K562 (cell line): ENCODE data around the gene CERS4. TPM values are rescaled to one million over a fixed set of nuclear protein-coding genes. Genes with fewer than 3 reads are reported as not detected.

ENCODE experiments used
- ATAC-seq: fragments of 200-7000 bp; cut with Tn5 transposase; 3 replicates; pipeline ENCODE4 v1.9.1; 2020; ENCODE audit warnings: moderate library complexity
- BruUV-seq: library from RNA; stranded (reverse); fragments of 400-500 nt; replicated peaks from 2 replicates; lab custom pipeline; 2021; lab: Mats Ljungman, UMichigan
- CTCF ChIA-PET: fragments of 300-600 bp; formaldehyde crosslinking; extraction: SDS; loops from one replicate; lab custom pipeline; 2021; ENCODE audit warnings: low intra/inter-chr PET ratio; lab: Yijun Ruan, JAX
- POLR2A ChIA-PET: fragments of 300-600, 350-650 bp; sonication (Branson Sonifier 250); formaldehyde crosslinking; extraction: SDS; loops from one replicate; lab custom pipeline; 2021; ENCODE audit warnings: antibody characterized with exemption, inconsistent platforms; lab: Yijun Ruan, JAX
- DNase-seq, 4 experiments: peaks; one replicate each; pipeline versions ENCODE4 v3.0.0 to v3.0.0-alpha.2; 2011 to 2018; ENCODE audit warnings: low spot score in 3 of 4, mixed read lengths in 3 of 4; ENCODE audit errors: extremely low read depth in 1 of 4
- FAIRE-seq: peaks from 2 replicates; lab custom pipeline; 2011; peaks lifted over from hg19 to GRCh38; lab: Jason Lieb, UNC
- H2AFZ ChIP-seq: 2 replicates; pipeline ENCODE4 v1.6.0; 2011; ENCODE audit warnings: low read depth, low read length, control low read depth, inconsistent platforms
- H3K27ac ChIP-seq: fragments of 200-600 bp; 3 replicates; pipeline ENCODE4 v1.8.0; 2011; ENCODE audit warnings: low read depth, mild to moderate bottlenecking, control low read depth, inconsistent platforms, low read length, moderate library complexity, mixed read lengths; ENCODE audit errors: extremely low read depth
- H3K27me3 ChIP-seq, 2 experiments: fragments of 300-600 bp in 1 of 2; 2 replicates in 1 of 2; 3 replicates in 1 of 2; pipeline versions ENCODE4 v1.6.0 to v1.8.0; 2011; ENCODE audit warnings: inconsistent platforms in 2 of 2, low read length in 2 of 2, mild to moderate bottlenecking in 1 of 2, mixed read lengths in 1 of 2, moderate library complexity in 1 of 2; ENCODE audit not compliant: control insufficient read depth in 2 of 2, insufficient read depth in 2 of 2
- H3K36me3 ChIP-seq: fragments of 300-600 bp; 3 replicates; pipeline ENCODE4 v1.8.0; 2011; ENCODE audit warnings: mild to moderate bottlenecking, low read length, inconsistent platforms; ENCODE audit not compliant: control insufficient read depth, insufficient read depth
- H3K4me1 ChIP-seq, 2 experiments: fragments of 200-600 bp in 1 of 2; replicated peaks in 1 of 2; 2 replicates in 1 of 2; 3 replicates in 1 of 2; pipeline versions ENCODE4 v1.5.1 to v1.8.0; 2011; ENCODE audit warnings: inconsistent platforms in 2 of 2, low read length in 2 of 2, mild to moderate bottlenecking in 1 of 2, mixed read lengths in 1 of 2, moderate library complexity in 1 of 2; ENCODE audit not compliant: control insufficient read depth in 2 of 2, insufficient read depth in 2 of 2
- H3K4me2 ChIP-seq: 2 replicates; pipeline ENCODE4 v1.6.1; 2011; ENCODE audit warnings: low read length, control low read depth, inconsistent platforms, mixed read lengths; ENCODE audit not compliant: insufficient read depth
- H3K4me3 ChIP-seq: fragments of 200-600 bp; sonication (generic), shearing (Covaris generic); 2 replicates; pipeline ENCODE4 v1.5.1; 2016; ENCODE audit warnings: control low read depth, inconsistent platforms
- H3K79me2 ChIP-seq: fragments of 200-600 bp; 3 replicates; pipeline ENCODE4 v1.8.0; 2011; ENCODE audit warnings: low read length, inconsistent platforms; ENCODE audit not compliant: control insufficient read depth, insufficient read depth
- H3K9ac ChIP-seq, 2 experiments: 2 replicates each; pipeline versions ENCODE4 v1.6.0 to v1.6.1; 2011; ENCODE audit warnings: low read depth in 2 of 2, low read length in 2 of 2, control low read depth in 1 of 2, inconsistent platforms in 1 of 2, mild to moderate bottlenecking in 1 of 2, mixed read lengths in 1 of 2; ENCODE audit not compliant: insufficient read depth in 1 of 2
- H3K9me1 ChIP-seq: one replicate; pipeline ENCODE4 v1.6.0; 2011; ENCODE audit warnings: inconsistent platforms, mild to moderate bottlenecking, low read length, moderate library complexity; ENCODE audit not compliant: control insufficient read depth, insufficient read depth
- H3K9me3 ChIP-seq: replicated peaks from 2 replicates; pipeline ENCODE4 v1.5.1; 2011; ENCODE audit warnings: low read depth, low read length, inconsistent platforms; ENCODE audit not compliant: control insufficient read depth, insufficient read depth
- H4K20me1 ChIP-seq: replicated peaks from 2 replicates; pipeline ENCODE4 v1.6.1; 2011; ENCODE audit warnings: low read length, inconsistent platforms, mixed read lengths; ENCODE audit not compliant: control insufficient read depth, insufficient read depth
- EGR1 ChIP-seq: fragments of 450-650 bp; conservative IDR thresholded peaks from 2 replicates; pipeline ENCODE4 v1.6.1; 2017; ENCODE audit warnings: mild to moderate bottlenecking
- FOXK1 ChIP-seq: sonication (generic); formaldehyde crosslinking; IDR thresholded peaks from 2 replicates; pipeline ENCODE4 v1.8.0; 2022; ENCODE audit warnings: missing genetic modification reagents, mild to moderate bottlenecking, borderline replicate concordance
- KDM5B ChIP-seq: fragments of 200-600 bp; sonication (generic); IDR thresholded peaks from 2 replicates; pipeline ENCODE4 v1.6.1; 2012; ENCODE audit warnings: low read depth, mild to moderate bottlenecking, moderate library complexity, low read length, control low read depth, inconsistent platforms; ENCODE audit not compliant: insufficient replicate concordance
- KLF1 ChIP-seq: fragments of 450-650 bp; IDR thresholded peaks from 2 replicates; pipeline ENCODE4 v1.6.1; 2016; ENCODE audit warnings: missing genetic modification characterization, missing compliant biosample characterization
- TARDBP ChIP-seq: fragments of 450-650 bp; IDR thresholded peaks from 2 replicates; pipeline ENCODE4 v1.6.1; 2016
- TCF3 ChIP-seq: sonication (generic); formaldehyde crosslinking; IDR thresholded peaks from 2 replicates; pipeline ENCODE4 v1.4.0; 2020; ENCODE audit warnings: mild to moderate bottlenecking, missing genetic modification reagents
- ZNF133 ChIP-seq: fragments of 250-450 bp; sonication (Bioruptor Pico); IDR thresholded peaks from 2 replicates; pipeline ENCODE4 v1.4.0; 2020; ENCODE audit warnings: mild to moderate bottlenecking
- ZNF146 ChIP-seq: IDR thresholded peaks from one replicate; pipeline ENCODE4 v1.6.1; 2018; ENCODE audit warnings: missing compliant biosample characterization; ENCODE audit not compliant: unreplicated experiment
- ZNF232 ChIP-seq: sonication (generic); formaldehyde crosslinking; IDR thresholded peaks from 2 replicates; pipeline ENCODE4 v1.8.0; 2022; ENCODE audit warnings: mild to moderate bottlenecking, missing genetic modification reagents
- ZNF354B ChIP-seq: fragments of 250-450 bp; sonication (Bioruptor Pico); IDR thresholded peaks from 2 replicates; pipeline ENCODE4 v1.4.0; 2020
- WGBS: fragments of 100-300 bp; shearing (Covaris generic); methylation state at CpG from one replicate; pipeline ENCODE4 v1.1.6; 2016; ENCODE audit warnings: low coverage, mixed read lengths; ENCODE audit not compliant: insufficient coverage; ENCODE audit errors: missing lambda C conversion rate; 5-methylcytosine and 5-hydroxymethylcytosine counted together
- in situ Hi-C: fragments of 300-500 bp; cut with MboI; formaldehyde crosslinking; loops from 4 replicates; pipeline ENCODE4 v1.15.0; 2018; ENCODE audit warnings: inconsistent platforms, mixed read lengths
- intact Hi-C: fragments of 100-400 bp; cut with micrococcal nuclease; formaldehyde crosslinking; loops from 2 replicates; pipeline ENCODE4 v1.14.2; 2022
- polyA plus RNA-seq, 8 experiments: library from polyadenylated mRNA; depleted of rRNA in 4 of 8; stranded (reverse) in 5 of 8; unstranded in 3 of 8; fragments of >200 nt; fragmentation: Nextera tagmentation in 2 of 8; fragmentation: Illumina TruSeq in 1 of 8; extraction: Ambion mirVana in 2 of 8; extraction: Trizol in 1 of 8; gene quantifications; 2 replicates each; pipeline versions ENCODE4 v1.2.1 to v1.2.3, GENCODE V29; 2011 to 2014; ENCODE audit warnings: inconsistent platforms in 1 of 8, missing spikeins in 1 of 8
- total RNA-seq, 7 experiments: library from RNA; depleted of rRNA in 6 of 7; stranded (reverse); fragments of >200 nt in 6 of 7; fragmentation: Illumina TruSeq in 2 of 7; extraction: Trizol in 2 of 7; gene quantifications; 2 replicates each; pipeline versions ENCODE4 v1.2.1 to v1.2.3, GENCODE V29; 2011 to 2021; ENCODE audit warnings: low replicate concordance in 1 of 7
- TF ChIP-seq, protein P1 (sequence below): fragments of 450-650 bp; IDR thresholded peaks from 2 replicates; pipeline ENCODE4 v1.6.1; 2014; ENCODE audit warnings: low read depth, mild to moderate bottlenecking, moderate library complexity, borderline replicate concordance
- TF ChIP-seq, protein P2 (sequence below): fragments of 250-450 bp; sonication (Bioruptor Pico); IDR thresholded peaks from 2 replicates; pipeline ENCODE4 v1.5.0; 2022; ENCODE audit warnings: mild to moderate bottlenecking
- TF ChIP-seq, protein P3 (sequence below): sonication (generic); formaldehyde crosslinking; IDR thresholded peaks from 2 replicates; pipeline ENCODE4 v1.8.1; 2022; ENCODE audit warnings: missing genetic modification reagents
- TF ChIP-seq, protein P4 (sequence below): IDR thresholded peaks from 3 replicates; pipeline ENCODE4 v1.6.1; 2011; ENCODE audit warnings: borderline replicate concordance, mild to moderate bottlenecking; ENCODE audit not compliant: insufficient read length, insufficient read depth
- TF ChIP-seq, protein P5 (sequence below): fragments of 250-450 bp; sonication (Bioruptor Pico); IDR thresholded peaks from 2 replicates; pipeline ENCODE4 v1.8.0; 2022; ENCODE audit warnings: moderate library complexity, mild to moderate bottlenecking, inconsistent platforms

Gene CERS4
- total and polyA plus RNA-seq, 9 of the 15 experiments (the other 6 are each of a cell fraction or from before 2014, with no cell fraction given): 0.14 to 4.4 (median 2.9) TPM; not detected in 1

DNA sequence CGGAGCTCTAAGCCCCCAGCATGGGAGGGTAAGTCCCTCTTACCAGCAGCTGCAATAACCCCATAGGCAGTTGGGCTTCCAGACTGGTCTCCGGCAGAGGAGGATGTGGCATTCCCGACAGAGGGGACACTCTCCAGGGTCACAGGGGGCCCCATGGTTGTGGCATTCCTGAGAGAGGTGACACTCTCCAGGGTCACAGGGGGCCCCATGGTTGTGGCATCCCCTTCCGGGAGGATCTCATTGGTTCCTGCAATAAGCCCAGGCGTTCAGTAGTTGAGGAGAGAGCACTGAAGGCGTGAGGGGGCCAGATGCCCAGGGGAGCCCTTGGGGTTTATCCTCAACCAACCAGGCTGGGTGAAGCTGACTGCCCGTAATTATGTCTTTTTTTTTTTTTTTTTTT lies 93.6 kb downstream of the CERS4 start:
- no peaks in the 10 kb centered on the region; the same call in 1 of the 2 replicates for H4K20me1 ChIP-seq
- DNase-seq (no peak), ATAC-seq (no peak), FAIRE-seq (no peak)
- H2AFZ ChIP-seq: no peak overlapping the region
- peaks cover 33% of the 10 kb centered on the region; the same call in 1 of the 3 replicates for H3K36me3 ChIP-seq
- H3K9me1 ChIP-seq: no peaks in the 10 kb centered on the region
- CTCF ChIA-PET: no interaction called here
- in situ Hi-C loops: no loop called here
- POLR2A ChIA-PET: interaction anchor here (0.6 to 1.1 kb wide), 4 partner anchors 8 to 58 kb away, joined by 3 to 5 read pairs (median 4); no protein-coding TSS in a partner anchor
- peaks cover 22% of the 10 kb centered on the region for H3K79me2 ChIP-seq
- H3K27me3 ChIP-seq: no peaks in the 10 kb centered on the region
- no peak overlapping the region for H3K4me3 ChIP-seq
- no peak overlapping the region for H3K4me2 ChIP-seq
- peaks cover 24 to 52% of the 10 kb centered on the region in 2 experiments; a peak in 4 of 5 replicates for H3K4me1 ChIP-seq
- no peaks in the 10 kb centered on the region for H3K9me3 ChIP-seq
- H3K27ac ChIP-seq: no peak overlapping the region
- BruUV-seq: no TSS peak
- H3K9ac ChIP-seq: no peak overlapping the region; a peak in 1 of 4 replicates
- intact Hi-C loops: no loop called here
- WGBS: 81% methylated on average over 7 of the region's 7 CpGs
- no peak for TF ChIP-seq ZNF133
- no peak for TF ChIP-seq ZNF354B (CRISPR knock-in tag)
- TF ChIP-seq TARDBP: no peak
- no peak for TF ChIP-seq ZNF232
- TF ChIP-seq, protein P1, sequence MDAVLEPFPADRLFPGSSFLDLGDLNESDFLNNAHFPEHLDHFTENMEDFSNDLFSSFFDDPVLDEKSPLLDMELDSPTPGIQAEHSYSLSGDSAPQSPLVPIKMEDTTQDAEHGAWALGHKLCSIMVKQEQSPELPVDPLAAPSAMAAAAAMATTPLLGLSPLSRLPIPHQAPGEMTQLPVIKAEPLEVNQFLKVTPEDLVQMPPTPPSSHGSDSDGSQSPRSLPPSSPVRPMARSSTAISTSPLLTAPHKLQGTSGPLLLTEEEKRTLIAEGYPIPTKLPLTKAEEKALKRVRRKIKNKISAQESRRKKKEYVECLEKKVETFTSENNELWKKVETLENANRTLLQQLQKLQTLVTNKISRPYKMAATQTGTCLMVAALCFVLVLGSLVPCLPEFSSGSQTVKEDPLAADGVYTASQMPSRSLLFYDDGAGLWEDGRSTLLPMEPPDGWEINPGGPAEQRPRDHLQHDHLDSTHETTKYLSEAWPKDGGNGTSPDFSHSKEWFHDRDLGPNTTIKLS: no peak
- no peak for TF ChIP-seq EGR1
- TF ChIP-seq KDM5B: no peak
- TF ChIP-seq FOXK1 (CRISPR knock-in tag): no peak
- TF ChIP-seq, protein P2, sequence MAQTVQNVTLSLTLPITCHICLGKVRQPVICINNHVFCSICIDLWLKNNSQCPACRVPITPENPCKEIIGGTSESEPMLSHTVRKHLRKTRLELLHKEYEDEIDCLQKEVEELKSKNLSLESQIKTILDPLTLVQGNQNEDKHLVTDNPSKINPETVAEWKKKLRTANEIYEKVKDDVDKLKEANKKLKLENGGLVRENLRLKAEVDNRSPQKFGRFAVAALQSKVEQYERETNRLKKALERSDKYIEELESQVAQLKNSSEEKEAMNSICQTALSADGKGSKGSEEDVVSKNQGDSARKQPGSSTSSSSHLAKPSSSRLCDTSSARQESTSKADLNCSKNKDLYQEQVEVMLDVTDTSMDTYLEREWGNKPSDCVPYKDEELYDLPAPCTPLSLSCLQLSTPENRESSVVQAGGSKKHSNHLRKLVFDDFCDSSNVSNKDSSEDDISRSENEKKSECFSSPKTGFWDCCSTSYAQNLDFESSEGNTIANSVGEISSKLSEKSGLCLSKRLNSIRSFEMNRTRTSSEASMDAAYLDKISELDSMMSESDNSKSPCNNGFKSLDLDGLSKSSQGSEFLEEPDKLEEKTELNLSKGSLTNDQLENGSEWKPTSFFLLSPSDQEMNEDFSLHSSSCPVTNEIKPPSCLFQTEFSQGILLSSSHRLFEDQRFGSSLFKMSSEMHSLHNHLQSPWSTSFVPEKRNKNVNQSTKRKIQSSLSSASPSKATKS (CRISPR knock-in tag): no peak
- TF ChIP-seq, protein P3, sequence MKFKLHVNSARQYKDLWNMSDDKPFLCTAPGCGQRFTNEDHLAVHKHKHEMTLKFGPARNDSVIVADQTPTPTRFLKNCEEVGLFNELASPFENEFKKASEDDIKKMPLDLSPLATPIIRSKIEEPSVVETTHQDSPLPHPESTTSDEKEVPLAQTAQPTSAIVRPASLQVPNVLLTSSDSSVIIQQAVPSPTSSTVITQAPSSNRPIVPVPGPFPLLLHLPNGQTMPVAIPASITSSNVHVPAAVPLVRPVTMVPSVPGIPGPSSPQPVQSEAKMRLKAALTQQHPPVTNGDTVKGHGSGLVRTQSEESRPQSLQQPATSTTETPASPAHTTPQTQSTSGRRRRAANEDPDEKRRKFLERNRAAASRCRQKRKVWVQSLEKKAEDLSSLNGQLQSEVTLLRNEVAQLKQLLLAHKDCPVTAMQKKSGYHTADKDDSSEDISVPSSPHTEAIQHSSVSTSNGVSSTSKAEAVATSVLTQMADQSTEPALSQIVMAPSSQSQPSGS (CRISPR knock-in tag): no peak
- no peak for TF ChIP-seq ZNF146 (CRISPR knock-in tag)
- TF ChIP-seq TCF3: no peak
- TF ChIP-seq, protein P4, sequence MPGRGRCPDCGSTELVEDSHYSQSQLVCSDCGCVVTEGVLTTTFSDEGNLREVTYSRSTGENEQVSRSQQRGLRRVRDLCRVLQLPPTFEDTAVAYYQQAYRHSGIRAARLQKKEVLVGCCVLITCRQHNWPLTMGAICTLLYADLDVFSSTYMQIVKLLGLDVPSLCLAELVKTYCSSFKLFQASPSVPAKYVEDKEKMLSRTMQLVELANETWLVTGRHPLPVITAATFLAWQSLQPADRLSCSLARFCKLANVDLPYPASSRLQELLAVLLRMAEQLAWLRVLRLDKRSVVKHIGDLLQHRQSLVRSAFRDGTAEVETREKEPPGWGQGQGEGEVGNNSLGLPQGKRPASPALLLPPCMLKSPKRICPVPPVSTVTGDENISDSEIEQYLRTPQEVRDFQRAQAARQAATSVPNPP: no peak
- TF ChIP-seq, protein P5, sequence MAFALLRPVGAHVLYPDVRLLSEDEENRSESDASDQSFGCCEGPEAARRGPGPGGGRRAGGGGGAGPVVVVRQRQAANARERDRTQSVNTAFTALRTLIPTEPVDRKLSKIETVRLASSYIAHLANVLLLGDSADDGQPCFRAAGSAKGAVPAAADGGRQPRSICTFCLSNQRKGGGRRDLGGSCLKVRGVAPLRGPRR (CRISPR knock-in tag): no peak
- TF ChIP-seq KLF1 (tag): no peak
